Loucy (cell line): ENCODE measurements around the gene CLASP1.

Experiments
- H2AFZ ChIP-seq: fragments of 200-600 bp; sonication (generic); 2 replicates; pipeline ENCODE4 v1.6.0; 2016; ENCODE audit warnings: antibody characterized with exemption, mild to moderate bottlenecking, low read length, moderate library complexity
- H3F3A ChIP-seq: fragments of 200-600 bp; 2 replicates; pipeline ENCODE4 v1.6.0; 2016; ENCODE audit warnings: antibody characterized with exemption, low read depth, mild to moderate bottlenecking
- H3K27me3 ChIP-seq: fragments of 200-600 bp; sonication (generic); 2 replicates; pipeline ENCODE4 v1.6.1; 2014; ENCODE audit warnings: low read length, mild to moderate bottlenecking; ENCODE audit not compliant: insufficient read depth, poor library complexity, severe bottlenecking
- H3K36me3 ChIP-seq: fragments of 200-600 bp; sonication (generic); 2 replicates; pipeline ENCODE4 v1.6.1; 2016; ENCODE audit warnings: low read length; ENCODE audit not compliant: insufficient read depth
- H3K4me1 ChIP-seq: fragments of 200-600 bp; sonication (generic); 2 replicates; pipeline ENCODE4 v1.5.1; 2014; ENCODE audit warnings: low read length, mild to moderate bottlenecking; ENCODE audit not compliant: insufficient read depth, poor library complexity, severe bottlenecking
- H3K4me2 ChIP-seq: fragments of 200-600 bp; sonication (generic); 2 replicates; pipeline ENCODE4 v1.6.0; 2014; ENCODE audit warnings: antibody characterized with exemption, low read length, low read depth, mild to moderate bottlenecking; ENCODE audit not compliant: poor library complexity, severe bottlenecking
- H3K4me3 ChIP-seq: fragments of 200-600 bp; sonication (generic); 2 replicates; pipeline ENCODE4 v1.5.1; 2014; ENCODE audit warnings: low read length, mild to moderate bottlenecking, mixed read lengths; ENCODE audit not compliant: poor library complexity, severe bottlenecking
- H3K79me2 ChIP-seq: fragments of 200-600 bp; sonication (generic); 2 replicates; pipeline ENCODE4 v1.6.1; 2014; ENCODE audit warnings: low read length; ENCODE audit not compliant: insufficient read depth
- H3K9ac ChIP-seq: fragments of 200-600 bp; sonication (generic); 2 replicates; pipeline ENCODE4 v1.6.0; 2014; ENCODE audit warnings: mild to moderate bottlenecking, low read depth, low read length, moderate library complexity; ENCODE audit not compliant: poor library complexity, severe bottlenecking
- H3K9me2 ChIP-seq: fragments of 200-600 bp; sonication (generic); replicated peaks from 2 replicates; pipeline ENCODE4 v1.6.1; 2016; ENCODE audit warnings: low read depth, low read length, mixed read lengths
- H3K9me3 ChIP-seq: fragments of 200-600 bp; sonication (generic); 2 replicates; pipeline ENCODE4 v1.6.1; 2014; ENCODE audit warnings: mild to moderate bottlenecking, antibody characterized with exemption, low read length, low read depth; ENCODE audit not compliant: insufficient read depth
- H4K20me1 ChIP-seq: fragments of 200-600 bp; sonication (generic); 2 replicates; pipeline ENCODE4 v1.6.0; 2014; ENCODE audit warnings: antibody characterized with exemption, low read length, mild to moderate bottlenecking; ENCODE audit not compliant: insufficient read depth, poor library complexity, severe bottlenecking
- EZH2phosphoT487 ChIP-seq: fragments of 200-600 bp; IDR thresholded peaks from 2 replicates; pipeline ENCODE4 v1.6.1; 2018; ENCODE audit warnings: antibody characterized with exemption, mild to moderate bottlenecking, moderate library complexity, borderline replicate concordance
- TF ChIP-seq, protein P1 (sequence below): fragments of 200-600 bp; sonication (generic); conservative IDR thresholded peaks from 2 replicates; pipeline ENCODE4 v1.5.1; 2014; ENCODE audit warnings: mild to moderate bottlenecking, antibody characterized with exemption, low read length

CLASP1 gene

GRCh38 chr2:121608967-121609366 is 40.3 kb downstream of the CLASP1 start:
- Histone ChIP-seq H3F3A (no peaks in the 10 kb centered on the region; the same call in 1 of the 2 replicates), H3K9me3 (0 out of 2 replicates have a peak, but pooled peaks cover 2% of the 10 kb centered on the region), H3K79me2 (peaks cover 93% of the 10 kb centered on the region), H3K36me3 (peaks cover 25% of the 10 kb centered on the region), H3K9ac (no peak overlapping the region), H2AFZ (no peak overlapping the region), H3K9me2 (no peaks in the 10 kb centered on the region), H3K4me1 (peaks cover 7% of the 10 kb centered on the region), H3K4me2 (no peak overlapping the region), H4K20me1 (peaks cover 20% of the 10 kb centered on the region), H3K4me3 (no peak overlapping the region), H3K27me3 (no peaks in the 10 kb centered on the region)
- TF ChIP-seq, protein P1, sequence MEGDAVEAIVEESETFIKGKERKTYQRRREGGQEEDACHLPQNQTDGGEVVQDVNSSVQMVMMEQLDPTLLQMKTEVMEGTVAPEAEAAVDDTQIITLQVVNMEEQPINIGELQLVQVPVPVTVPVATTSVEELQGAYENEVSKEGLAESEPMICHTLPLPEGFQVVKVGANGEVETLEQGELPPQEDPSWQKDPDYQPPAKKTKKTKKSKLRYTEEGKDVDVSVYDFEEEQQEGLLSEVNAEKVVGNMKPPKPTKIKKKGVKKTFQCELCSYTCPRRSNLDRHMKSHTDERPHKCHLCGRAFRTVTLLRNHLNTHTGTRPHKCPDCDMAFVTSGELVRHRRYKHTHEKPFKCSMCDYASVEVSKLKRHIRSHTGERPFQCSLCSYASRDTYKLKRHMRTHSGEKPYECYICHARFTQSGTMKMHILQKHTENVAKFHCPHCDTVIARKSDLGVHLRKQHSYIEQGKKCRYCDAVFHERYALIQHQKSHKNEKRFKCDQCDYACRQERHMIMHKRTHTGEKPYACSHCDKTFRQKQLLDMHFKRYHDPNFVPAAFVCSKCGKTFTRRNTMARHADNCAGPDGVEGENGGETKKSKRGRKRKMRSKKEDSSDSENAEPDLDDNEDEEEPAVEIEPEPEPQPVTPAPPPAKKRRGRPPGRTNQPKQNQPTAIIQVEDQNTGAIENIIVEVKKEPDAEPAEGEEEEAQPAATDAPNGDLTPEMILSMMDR, result no peak
- TF ChIP-seq EZH2phosphoT487, result no peak

DNA sequence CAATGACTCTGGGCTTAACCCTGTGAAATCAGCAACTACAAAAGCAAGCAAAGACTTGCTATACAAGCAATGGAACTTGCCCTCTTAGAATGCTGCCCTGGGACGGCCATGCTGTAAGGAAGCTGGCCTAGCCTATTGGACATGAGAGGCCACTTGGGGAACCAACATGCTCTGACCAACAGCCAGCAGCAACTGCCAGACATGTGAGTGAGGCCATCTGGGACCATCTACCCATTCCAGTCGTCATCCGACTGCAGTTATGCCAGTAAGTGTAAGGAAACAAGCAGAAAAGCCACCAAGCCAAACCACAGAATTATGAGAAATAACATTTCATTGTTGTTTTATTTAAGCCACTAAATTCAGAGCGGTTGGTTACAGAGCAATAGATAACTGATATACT is 40.9 kb downstream of the CLASP1 start:
- H3K36me3 ChIP-seq, result peaks cover 28% of the 10 kb centered on the region
- H2AFZ ChIP-seq, result no peak overlapping the region
- H3K9me3 ChIP-seq, result 0 out of 2 replicates have a peak, but pooled peaks cover 2% of the 10 kb centered on the region
- no peak overlapping the region for H3K4me3 ChIP-seq
- peaks cover 93% of the 10 kb centered on the region for H3K79me2 ChIP-seq
- H3K4me1 ChIP-seq, result peaks cover 7% of the 10 kb centered on the region
- TF ChIP-seq, protein P1, result no peak
- TF ChIP-seq EZH2phosphoT487, result no peak
- no peak overlapping the region for H3K4me2 ChIP-seq
- H3F3A ChIP-seq, result no peaks in the 10 kb centered on the region; the same call in 1 of the 2 replicates
- no peaks in the 10 kb centered on the region for H3K9me2 ChIP-seq
- peaks cover 25% of the 10 kb centered on the region for H4K20me1 ChIP-seq
- no peaks in the 10 kb centered on the region for H3K27me3 ChIP-seq
- no peak overlapping the region for H3K9ac ChIP-seq

- H3F3A ChIP-seq, result no peaks in the 10 kb centered on the region; the same call in 1 of the 2 replicates
- no peak overlapping the region for H2AFZ ChIP-seq
- H3K9me2 ChIP-seq, result no peaks in the 10 kb centered on the region
- peaks cover 38% of the 10 kb centered on the region for H3K36me3 ChIP-seq
- H3K4me1 ChIP-seq, result peaks cover 7% of the 10 kb centered on the region
- TF ChIP-seq, protein P1, result no peak
- TF ChIP-seq EZH2phosphoT487, result no peak
- H3K4me2 ChIP-seq, result no peak overlapping the region
- peaks cover 37% of the 10 kb centered on the region for H4K20me1 ChIP-seq
- H3K27me3 ChIP-seq, result no peaks in the 10 kb centered on the region
- no peak overlapping the region for H3K4me3 ChIP-seq
- H3K9ac ChIP-seq, result no peak overlapping the region
- H3K9me3 ChIP-seq, result no peaks in the 10 kb centered on the region
- peaks cover 95% of the 10 kb centered on the region for H3K79me2 ChIP-seq
Measured at GRCh38 chr2:121605820-121606733, 43.2 kb downstream of the CLASP1 start.
